DOHH2 (cell line): ENCODE results near the gene SPAST.

Experiments used
- H3F3A ChIP-seq: fragments of 200-600 bp; sonication (generic), shearing (Covaris generic); 2 replicates; pipeline ENCODE4 v1.6.0; 2016; ENCODE audit warnings: antibody characterized with exemption, mild to moderate bottlenecking; ENCODE audit not compliant: control insufficient read depth, insufficient read depth
- H3K27ac ChIP-seq: fragments of 200-600 bp; sonication (generic); 2 replicates; pipeline ENCODE4 v1.5.1; 2014; ENCODE audit warnings: low read depth, mild to moderate bottlenecking, low read length, moderate library complexity
- H3K27me3 ChIP-seq: fragments of 200-600 bp; sonication (generic); 2 replicates; pipeline ENCODE4 v1.6.1; 2014; ENCODE audit warnings: mild to moderate bottlenecking, low read length, mixed read lengths; ENCODE audit not compliant: control insufficient read depth
- H3K36me3 ChIP-seq: fragments of 200-600 bp; sonication (generic); 2 replicates; pipeline ENCODE4 v1.6.1; 2014; ENCODE audit warnings: mild to moderate bottlenecking, low read length, moderate library complexity, mixed read lengths; ENCODE audit not compliant: control insufficient read depth
- H3K4me1 ChIP-seq: fragments of 200-600 bp; sonication (generic); 2 replicates; pipeline ENCODE4 v1.6.1; 2014; ENCODE audit warnings: mild to moderate bottlenecking, low read length, mixed read lengths; ENCODE audit not compliant: control insufficient read depth
- H3K4me2 ChIP-seq: fragments of 200-600 bp; sonication (generic); 2 replicates; pipeline ENCODE4 v1.6.0; 2014; ENCODE audit warnings: mild to moderate bottlenecking, low read length, moderate library complexity
- H3K4me3 ChIP-seq: fragments of 200-600 bp; sonication (generic); 2 replicates; pipeline ENCODE4 v1.5.1; 2014; ENCODE audit warnings: mild to moderate bottlenecking, low read length, mixed read lengths
- H3K79me2 ChIP-seq: fragments of 200-600 bp; sonication (generic); 2 replicates; pipeline ENCODE4 v1.6.1; 2014; ENCODE audit warnings: mild to moderate bottlenecking, low read length, mixed read lengths; ENCODE audit not compliant: control insufficient read depth
- H3K9me2 ChIP-seq: fragments of 200-600 bp; sonication (generic); replicated peaks from 2 replicates; pipeline ENCODE4 v1.6.1; 2014; ENCODE audit warnings: mild to moderate bottlenecking, low read length, mixed read lengths; ENCODE audit not compliant: control insufficient read depth
- H3K9me3 ChIP-seq: fragments of 200-600 bp; sonication (generic); 2 replicates; pipeline ENCODE4 v1.6.1; 2014; ENCODE audit warnings: antibody characterized with exemption, low read length, mixed read lengths; ENCODE audit not compliant: control insufficient read depth, insufficient read depth
- H4K20me1 ChIP-seq: fragments of 200-600 bp; sonication (generic); 2 replicates; pipeline ENCODE4 v1.6.0; 2014; ENCODE audit warnings: low read depth, mild to moderate bottlenecking, antibody characterized with exemption, low read length, moderate library complexity; ENCODE audit not compliant: control insufficient read depth, insufficient read depth
- EZH2phosphoT487 ChIP-seq: fragments of 200-600 bp; sonication (generic); IDR thresholded peaks from 2 replicates; pipeline ENCODE4 v1.6.1; 2017; ENCODE audit warnings: borderline replicate concordance, mild to moderate bottlenecking, antibody characterized with exemption, low read length, moderate library complexity, mixed read lengths
- TF ChIP-seq, protein P1 (sequence below): fragments of 200-600 bp; sonication (generic); IDR thresholded peaks from one replicate; pipeline ENCODE4 v1.5.1; 2014; ENCODE audit warnings: antibody characterized with exemption, mild to moderate bottlenecking, low read depth, low read length; ENCODE audit not compliant: poor library complexity, severe bottlenecking

Gene SPAST

DNA sequence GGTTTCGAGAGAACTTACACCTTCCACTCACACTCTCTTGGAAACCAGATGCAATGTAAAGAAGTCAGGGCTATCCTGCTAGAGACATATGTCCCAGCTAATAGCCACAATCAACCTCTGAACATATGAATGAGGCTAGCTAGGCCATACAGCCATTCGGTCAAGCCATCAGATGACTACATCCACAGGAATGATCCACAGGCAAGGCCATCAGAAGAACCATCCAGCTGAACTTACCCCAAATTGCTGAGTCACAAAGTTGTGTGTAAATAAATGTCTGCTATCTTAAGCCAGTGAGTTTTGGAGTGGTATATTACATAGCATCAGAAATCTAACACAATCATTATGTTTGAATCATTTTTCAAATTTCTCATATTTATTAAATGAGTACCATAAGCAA lies 5.2 kb upstream of the SPAST start:
- no peaks in the 10 kb centered on the region for H3K9me2 ChIP-seq
- H3K9me3 ChIP-seq = no peaks in the 10 kb centered on the region
- H3K27me3 ChIP-seq = no peaks in the 10 kb centered on the region
- no peak overlapping the region for H3K4me3 ChIP-seq
- H3K36me3 ChIP-seq = no peaks in the 10 kb centered on the region
- H4K20me1 ChIP-seq = no peaks in the 10 kb centered on the region
- H3K79me2 ChIP-seq = no peaks in the 10 kb centered on the region
- no peak overlapping the region for H3K4me2 ChIP-seq
- TF ChIP-seq EZH2phosphoT487 = no peak
- TF ChIP-seq, protein P1, sequence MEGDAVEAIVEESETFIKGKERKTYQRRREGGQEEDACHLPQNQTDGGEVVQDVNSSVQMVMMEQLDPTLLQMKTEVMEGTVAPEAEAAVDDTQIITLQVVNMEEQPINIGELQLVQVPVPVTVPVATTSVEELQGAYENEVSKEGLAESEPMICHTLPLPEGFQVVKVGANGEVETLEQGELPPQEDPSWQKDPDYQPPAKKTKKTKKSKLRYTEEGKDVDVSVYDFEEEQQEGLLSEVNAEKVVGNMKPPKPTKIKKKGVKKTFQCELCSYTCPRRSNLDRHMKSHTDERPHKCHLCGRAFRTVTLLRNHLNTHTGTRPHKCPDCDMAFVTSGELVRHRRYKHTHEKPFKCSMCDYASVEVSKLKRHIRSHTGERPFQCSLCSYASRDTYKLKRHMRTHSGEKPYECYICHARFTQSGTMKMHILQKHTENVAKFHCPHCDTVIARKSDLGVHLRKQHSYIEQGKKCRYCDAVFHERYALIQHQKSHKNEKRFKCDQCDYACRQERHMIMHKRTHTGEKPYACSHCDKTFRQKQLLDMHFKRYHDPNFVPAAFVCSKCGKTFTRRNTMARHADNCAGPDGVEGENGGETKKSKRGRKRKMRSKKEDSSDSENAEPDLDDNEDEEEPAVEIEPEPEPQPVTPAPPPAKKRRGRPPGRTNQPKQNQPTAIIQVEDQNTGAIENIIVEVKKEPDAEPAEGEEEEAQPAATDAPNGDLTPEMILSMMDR = no peak
- H3F3A ChIP-seq = no peaks in the 10 kb centered on the region
- H3K27ac ChIP-seq = no peak overlapping the region
- H3K4me1 ChIP-seq = peaks cover 8% of the 10 kb centered on the region

DNA sequence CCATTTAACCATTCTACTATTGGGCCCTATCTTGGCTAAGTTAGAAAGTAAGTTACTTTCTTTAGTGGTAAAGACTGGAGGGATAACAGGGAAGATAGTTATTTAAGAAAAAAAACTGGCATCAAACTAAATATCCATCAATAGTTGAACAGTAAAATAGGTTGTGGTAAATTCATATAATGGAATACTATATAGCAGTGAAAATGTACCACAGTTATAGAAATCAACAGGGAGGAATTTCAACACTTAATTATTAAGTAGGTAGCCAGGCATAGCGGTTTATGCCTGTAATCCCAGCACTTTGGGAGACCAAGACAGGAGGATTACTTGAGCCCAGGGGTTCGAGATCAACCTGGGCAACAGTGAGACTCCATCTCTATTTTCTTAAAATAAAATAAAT lies 3.1 kb upstream of the SPAST start:
- H3K4me1 ChIP-seq = peaks cover 16% of the 10 kb centered on the region
- H3K27ac ChIP-seq = no peak overlapping the region
- TF ChIP-seq, protein P1 = no peak
- TF ChIP-seq EZH2phosphoT487 = no peak
- no peaks in the 10 kb centered on the region for H4K20me1 ChIP-seq
- H3K4me3 ChIP-seq = no peak overlapping the region
- no peaks in the 10 kb centered on the region for H3K9me3 ChIP-seq
- no peaks in the 10 kb centered on the region for H3K27me3 ChIP-seq
- H3K36me3 ChIP-seq = no peaks in the 10 kb centered on the region
- 0 out of 2 replicates have a peak, but pooled peaks cover 2% of the 10 kb centered on the region for H3F3A ChIP-seq
- H3K4me2 ChIP-seq = no peak overlapping the region
- H3K79me2 ChIP-seq = peaks cover 11% of the 10 kb centered on the region
- no peaks in the 10 kb centered on the region for H3K9me2 ChIP-seq

DNA sequence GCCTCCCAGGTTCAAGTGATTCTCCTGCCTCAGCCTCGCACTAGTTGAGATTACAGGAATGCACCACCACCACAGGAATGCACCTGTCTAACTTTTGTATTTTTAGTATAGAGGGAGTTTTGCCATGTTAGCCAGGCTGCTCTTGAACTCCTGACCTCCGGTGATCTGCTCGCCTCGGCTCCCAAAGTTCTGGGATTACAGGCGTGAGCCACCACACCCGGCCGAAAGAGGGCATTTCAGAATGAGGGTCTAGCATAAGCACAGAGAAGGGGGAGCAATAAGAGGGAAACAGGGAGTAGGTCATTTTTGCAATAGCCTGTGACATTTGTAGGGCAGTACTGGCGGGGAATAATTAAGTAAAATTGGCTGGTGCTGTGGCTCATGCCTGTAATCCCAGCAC lies 1.9 kb upstream of the SPAST start:
- Histone ChIP-seq H3K4me1 (peaks cover 21% of the 10 kb centered on the region), H3K27ac (no peak overlapping the region), H3K79me2 (peaks cover 21% of the 10 kb centered on the region), H3K27me3 (no peaks in the 10 kb centered on the region), H3K9me3 (no peaks in the 10 kb centered on the region), H3K4me2 (no peak overlapping the region), H3K9me2 (no peaks in the 10 kb centered on the region), H3K36me3 (no peaks in the 10 kb centered on the region), H4K20me1 (no peaks in the 10 kb centered on the region), H3F3A (0 out of 2 replicates have a peak, but pooled peaks cover 2% of the 10 kb centered on the region), H3K4me3 (no peak overlapping the region)
- no peak for TF ChIP-seq EZH2phosphoT487
- TF ChIP-seq, protein P1 = no peak
